ENCODE measurements around the gene UBE2J1. TPM values are rescaled to one million over a fixed set of nuclear protein-coding genes. Genes with fewer than 3 reads are reported as not detected.
"Not testable (repeated sequence)": the region's sequence is repeated elsewhere in the genome, so short reads cannot be mapped to it uniquely, and the experiment has no call there.

The UBE2J1 gene
- total RNA-seq, result 10 to 100 TPM; 31.2 to 31.7 TPM

GRCh38 chr6:89352278-89353117 lies at the start of gene UBE2J1:
Gene UBE2J1 (minus strand): TSS chr6:89352722. CDS start chr6:89352569, 153 bp downstream.
- POLR2A ChIA-PET, result interaction anchor here (0.6 to 3.1 kb wide), 4 partner anchors 55 to 272 kb away, joined by 3 to 15 read pairs (median 4); partner anchors contain the start of genes PM20D2, PNRC1 and RRAGD
- CTCF ChIA-PET, result interaction anchor here (0.7 to 2.9 kb wide), 7 partner anchors 11 to 255 kb away, joined by 3 to 11 read pairs (median 4); no protein-coding TSS in a partner anchor

DNA sequence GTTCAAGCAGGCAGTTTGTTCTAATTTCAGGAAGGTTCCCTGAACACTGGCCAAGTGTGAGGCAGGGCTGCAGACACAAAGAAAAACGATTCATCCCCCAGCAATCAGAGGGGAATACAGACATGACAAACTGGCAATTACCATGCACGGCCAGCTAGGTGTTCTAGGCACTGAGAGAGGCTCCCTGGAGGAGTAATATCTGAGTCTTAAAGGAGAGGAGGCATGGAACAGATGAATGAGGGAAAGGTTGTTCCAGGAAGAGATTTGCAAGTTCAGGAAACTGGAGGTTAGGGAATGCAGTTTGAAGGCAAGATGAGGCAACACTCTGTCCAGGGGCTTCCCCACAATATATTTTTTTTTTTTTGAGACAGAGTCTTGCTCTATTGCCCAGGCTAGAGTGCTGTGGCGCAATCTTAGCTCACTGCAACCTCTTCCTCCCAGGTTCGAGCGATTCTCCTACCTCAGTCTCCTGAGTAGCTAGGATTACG lies 48.4 kb upstream of the UBE2J1 start:
- ChIA-PET CTCF (no interaction called here), POLR2A (no interaction called here)

DNA sequence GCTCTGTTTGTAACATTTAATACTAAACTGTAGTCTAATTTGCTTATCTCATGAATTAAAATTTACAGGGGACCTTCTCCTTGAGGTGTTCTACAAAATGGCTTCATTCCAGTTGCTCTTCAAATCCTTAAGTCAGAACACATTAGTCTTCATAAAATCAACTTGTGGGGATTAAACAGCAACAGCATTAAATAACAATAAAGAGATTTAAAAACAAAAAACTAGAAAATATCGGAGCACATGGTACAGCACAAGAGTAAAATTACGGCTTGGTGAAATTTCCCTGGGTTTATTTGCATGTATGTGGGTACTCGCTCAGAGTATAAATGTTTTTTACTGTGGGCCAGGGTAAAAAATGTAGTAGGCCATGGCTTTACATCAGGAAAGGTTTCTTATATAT lies 47.5 kb upstream of the UBE2J1 start:
- POLR2A ChIA-PET, result no interaction called here
- CTCF ChIA-PET, result no interaction called here

GRCh38 chr6:89398762-89399525 lies 46.4 kb upstream of the UBE2J1 start:
- POLR2A ChIA-PET, result no interaction called here
- CTCF ChIA-PET, result no interaction called here

DNA sequence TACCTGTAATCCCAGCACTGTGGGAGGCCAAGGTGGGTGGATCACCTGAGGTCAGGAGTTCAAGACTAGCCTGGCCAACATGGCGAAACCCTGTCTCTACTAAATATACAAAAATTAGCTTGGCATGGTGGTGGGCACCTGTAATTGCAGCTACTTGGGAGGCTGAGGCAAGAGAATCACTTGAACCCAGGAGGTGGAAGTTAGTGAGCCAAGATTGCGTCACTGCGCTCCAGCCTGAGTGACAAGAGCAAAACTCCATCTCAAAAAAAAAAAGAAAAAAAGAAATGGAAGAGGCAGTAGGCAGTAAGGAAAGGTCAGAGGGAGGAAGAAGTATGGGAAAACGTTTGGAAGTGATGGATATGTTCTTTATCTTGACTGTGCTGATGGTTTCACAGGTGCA lies 45.4 kb upstream of the UBE2J1 start:
- CTCF ChIA-PET, POLR2A ChIA-PET: not testable (repeated sequence)

DNA sequence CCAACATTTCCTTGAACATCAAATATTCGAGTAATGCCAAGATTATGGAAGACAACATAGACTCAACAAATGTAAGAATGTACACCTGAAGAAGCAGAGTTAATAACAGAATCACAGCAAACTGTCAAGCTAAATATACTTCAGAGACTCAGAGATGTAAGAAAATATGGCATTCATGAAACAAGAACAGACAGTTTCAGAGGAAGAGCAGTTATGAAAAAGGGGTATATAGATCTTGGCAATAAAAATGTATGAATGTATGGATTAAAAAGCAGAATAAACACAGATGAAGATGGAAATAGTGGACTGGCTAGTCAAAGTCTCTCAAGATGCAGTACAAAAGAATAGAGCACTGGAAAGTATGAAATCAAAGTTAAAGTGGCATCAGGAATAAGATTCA lies 41.1 kb upstream of the UBE2J1 start:
- POLR2A ChIA-PET, result no interaction called here
- CTCF ChIA-PET, result no interaction called here

GRCh38 chr6:89392823-89393222 lies 40.3 kb upstream of the UBE2J1 start:
- ChIA-PET POLR2A (no interaction called here), CTCF (no interaction called here)

DNA sequence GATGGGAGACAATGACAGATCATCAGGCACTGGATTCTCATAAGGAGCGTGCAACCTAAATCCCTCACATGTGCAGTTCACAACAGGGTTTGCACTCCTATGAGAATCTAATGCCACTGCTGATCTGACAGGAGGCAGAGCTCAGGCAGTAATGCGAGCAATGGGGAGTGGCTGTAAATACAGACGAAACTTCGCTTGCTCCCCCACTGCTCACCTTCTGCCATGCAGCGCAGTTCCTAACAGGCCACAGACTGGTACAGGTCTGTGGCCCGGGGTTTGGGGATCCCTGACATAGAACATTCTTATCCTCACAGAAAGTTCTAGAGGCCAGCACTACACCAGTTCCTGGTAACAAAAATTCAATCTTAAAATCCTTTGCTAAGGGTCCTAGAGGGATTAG lies 36.3 kb upstream of the UBE2J1 start:
- POLR2A ChIA-PET, result no interaction called here

GRCh38 chr6:89387516-89388201 lies 35.1 kb upstream of the UBE2J1 start:
- CTCF ChIA-PET, result interaction anchor here (1.1 kb wide), 1 partner anchor 16 kb away, joined by 3 read pairs; no protein-coding TSS in a partner anchor
- POLR2A ChIA-PET, result no interaction called here

More for the DNA sequence above, 36.3 kb upstream of the UBE2J1 start:
- CTCF ChIA-PET, result interaction anchor here (0.7 kb wide), 1 partner anchor 123 kb away, joined by 3 read pairs; no protein-coding TSS in a partner anchor

GRCh38 chr6:89386917-89387491 lies 34.5 kb upstream of the UBE2J1 start:
- POLR2A ChIA-PET, result no interaction called here
- CTCF ChIA-PET, result interaction anchor here (1.1 kb wide), 1 partner anchor 15 kb away, joined by 3 read pairs; no protein-coding TSS in a partner anchor

GRCh38 chr6:89385846-89386245 lies 33.3 kb upstream of the UBE2J1 start:
- CTCF ChIA-PET, result no interaction called here
- POLR2A ChIA-PET, result interaction anchor here (1.1 kb wide), 1 partner anchor 27 kb away, joined by 3 read pairs; no protein-coding TSS in a partner anchor

DNA sequence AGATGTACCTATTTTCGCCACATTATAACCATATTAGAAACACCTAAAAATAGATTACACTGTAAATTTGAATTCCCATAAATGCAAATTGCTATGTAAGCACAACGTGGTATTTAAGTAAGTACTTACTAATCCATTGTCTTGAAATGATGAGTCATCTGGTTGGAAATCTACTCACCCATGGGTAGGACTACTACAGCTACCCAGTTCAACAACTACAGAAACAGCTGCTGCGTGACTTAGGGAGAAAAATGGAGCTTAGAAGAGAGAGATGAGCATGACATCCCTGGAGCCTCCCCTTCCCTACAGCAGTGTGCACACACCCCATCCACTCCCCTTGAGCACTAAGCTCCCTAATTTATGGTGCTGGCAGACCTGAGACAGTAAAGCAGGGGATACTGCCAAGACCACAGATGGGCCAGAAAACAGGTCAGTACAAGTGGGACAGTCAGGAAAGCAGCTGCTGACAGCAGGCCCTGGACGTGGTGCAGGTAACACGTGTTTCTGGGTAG lies 32.7 kb upstream of the UBE2J1 start:
- ChIA-PET CTCF (no interaction called here), POLR2A (interaction anchor here (1.1 kb wide), 1 partner anchor 27 kb away, joined by 3 read pairs; no protein-coding TSS in a partner anchor)

- POLR2A ChIA-PET, result no interaction called here
- CTCF ChIA-PET, result interaction anchor here (0.7 kb wide), 1 partner anchor 269 kb away, joined by 3 read pairs; no protein-coding TSS in a partner anchor
These were observed 28.5 kb upstream of the UBE2J1 start for GRCh38 chr6:89381031-89381430.

DNA sequence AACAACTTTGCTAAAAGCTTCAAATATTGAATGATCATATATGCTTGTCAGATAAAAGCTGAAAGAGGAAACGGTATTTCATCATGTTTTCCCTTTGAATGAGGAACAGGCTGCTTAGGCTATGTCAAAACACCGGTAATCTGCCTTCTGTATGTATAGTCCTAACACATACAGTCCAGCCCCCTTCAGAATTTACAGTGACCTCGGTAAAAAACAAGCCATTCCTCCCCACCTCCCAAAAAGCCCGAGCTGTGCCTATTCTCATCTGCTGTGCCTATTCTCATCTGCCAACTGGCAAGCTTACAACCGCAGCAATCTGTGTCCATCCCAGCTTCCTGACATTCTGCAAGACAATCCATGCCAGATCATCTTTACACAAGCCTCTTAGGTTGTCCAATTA lies 26.8 kb upstream of the UBE2J1 start:
- CTCF ChIA-PET, result interaction anchor here (1.5 kb wide), 1 partner anchor 10 kb away, joined by 3 read pairs; no protein-coding TSS in a partner anchor
- POLR2A ChIA-PET, result no interaction called here

GRCh38 chr6:89378628-89379027 lies 26.1 kb upstream of the UBE2J1 start:
- ChIA-PET CTCF (no interaction called here), POLR2A (no interaction called here)

- POLR2A ChIA-PET, result no interaction called here
- CTCF ChIA-PET, result interaction anchor here (0.8 to 1.0 kb wide), 2 partner anchors 12 to 13 kb away, joined by 3 read pairs; no protein-coding TSS in a partner anchor
These were observed 23.1 kb upstream of the UBE2J1 start for GRCh38 chr6:89375427-89376267.

DNA sequence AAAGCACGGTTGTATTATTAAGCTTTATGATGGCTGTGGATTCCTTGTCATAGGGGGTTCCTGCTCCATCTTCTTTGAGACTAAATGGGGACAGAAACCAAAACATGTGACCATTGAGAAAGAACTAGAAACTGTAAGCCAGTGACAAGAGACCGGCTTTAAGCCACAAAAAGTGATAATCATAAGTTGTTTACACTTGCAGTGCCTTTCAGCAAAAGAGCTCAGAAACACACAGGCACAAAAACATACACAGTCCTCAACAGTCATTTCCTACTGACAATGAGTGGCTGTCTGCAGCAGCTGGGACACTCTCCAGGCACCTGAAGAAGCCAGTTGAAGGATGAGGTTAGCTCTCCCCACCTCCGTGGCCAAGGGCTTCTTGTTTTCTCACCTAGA lies 20.0 kb upstream of the UBE2J1 start:
- POLR2A ChIA-PET, result interaction anchor here (1.3 kb wide), 1 partner anchor 94 kb away, joined by 8 read pairs; no protein-coding TSS in a partner anchor
- CTCF ChIA-PET, result interaction anchor here (0.6 to 3.0 kb wide), 17 partner anchors 9 to 258 kb away, joined by 3 to 14 read pairs (median 5); partner anchors contain the start of genes ANKRD6, RRAGD and UBE2J1
